K562 (cell line): ENCODE measurements around the gene ADGRB3. TPM values are rescaled to one million over a fixed set of nuclear protein-coding genes. Genes with fewer than 3 reads are reported as not detected.

Experiments used
- ATAC-seq: fragments of 200-7000 bp; cut with Tn5 transposase; 3 replicates; pipeline ENCODE4 v1.9.1; 2020; ENCODE audit warnings: moderate library complexity
- BruUV-seq: library from RNA; stranded (reverse); fragments of 400-500 nt; replicated peaks from 2 replicates; lab custom pipeline; 2021; lab: Mats Ljungman, UMichigan
- CTCF ChIA-PET: fragments of 300-600 bp; formaldehyde crosslinking; extraction: SDS; loops from one replicate; lab custom pipeline; 2021; ENCODE audit warnings: low intra/inter-chr PET ratio; lab: Yijun Ruan, JAX
- POLR2A ChIA-PET: fragments of 300-600, 350-650 bp; sonication (Branson Sonifier 250); formaldehyde crosslinking; extraction: SDS; loops from one replicate; lab custom pipeline; 2021; ENCODE audit warnings: antibody characterized with exemption, inconsistent platforms; lab: Yijun Ruan, JAX
- DNase-seq, 4 experiments: peaks; one replicate each; pipeline versions ENCODE4 v3.0.0 to v3.0.0-alpha.2; 2011 to 2018; ENCODE audit warnings: low spot score in 3 of 4, mixed read lengths in 3 of 4; ENCODE audit errors: extremely low read depth in 1 of 4
- FAIRE-seq: peaks from 2 replicates; lab custom pipeline; 2011; peaks lifted over from hg19 to GRCh38; lab: Jason Lieb, UNC
- H2AFZ ChIP-seq: 2 replicates; pipeline ENCODE4 v1.6.0; 2011; ENCODE audit warnings: low read depth, low read length, control low read depth, inconsistent platforms
- H3K27ac ChIP-seq: fragments of 200-600 bp; 3 replicates; pipeline ENCODE4 v1.8.0; 2011; ENCODE audit warnings: low read depth, mild to moderate bottlenecking, control low read depth, inconsistent platforms, low read length, moderate library complexity, mixed read lengths; ENCODE audit errors: extremely low read depth
- H3K27me3 ChIP-seq, 2 experiments: fragments of 300-600 bp in 1 of 2; 2 replicates in 1 of 2; 3 replicates in 1 of 2; pipeline versions ENCODE4 v1.6.0 to v1.8.0; 2011; ENCODE audit warnings: inconsistent platforms in 2 of 2, low read length in 2 of 2, mild to moderate bottlenecking in 1 of 2, mixed read lengths in 1 of 2, moderate library complexity in 1 of 2; ENCODE audit not compliant: control insufficient read depth in 2 of 2, insufficient read depth in 2 of 2
- H3K36me3 ChIP-seq: fragments of 300-600 bp; 3 replicates; pipeline ENCODE4 v1.8.0; 2011; ENCODE audit warnings: mild to moderate bottlenecking, low read length, inconsistent platforms; ENCODE audit not compliant: control insufficient read depth, insufficient read depth
- H3K4me1 ChIP-seq, 2 experiments: fragments of 200-600 bp in 1 of 2; replicated peaks in 1 of 2; 2 replicates in 1 of 2; 3 replicates in 1 of 2; pipeline versions ENCODE4 v1.5.1 to v1.8.0; 2011; ENCODE audit warnings: inconsistent platforms in 2 of 2, low read length in 2 of 2, mild to moderate bottlenecking in 1 of 2, mixed read lengths in 1 of 2, moderate library complexity in 1 of 2; ENCODE audit not compliant: control insufficient read depth in 2 of 2, insufficient read depth in 2 of 2
- H3K4me2 ChIP-seq: 2 replicates; pipeline ENCODE4 v1.6.1; 2011; ENCODE audit warnings: low read length, control low read depth, inconsistent platforms, mixed read lengths; ENCODE audit not compliant: insufficient read depth
- H3K4me3 ChIP-seq: fragments of 200-600 bp; sonication (generic), shearing (Covaris generic); 2 replicates; pipeline ENCODE4 v1.5.1; 2016; ENCODE audit warnings: control low read depth, inconsistent platforms
- H3K79me2 ChIP-seq: fragments of 200-600 bp; 3 replicates; pipeline ENCODE4 v1.8.0; 2011; ENCODE audit warnings: low read length, inconsistent platforms; ENCODE audit not compliant: control insufficient read depth, insufficient read depth
- H3K9ac ChIP-seq, 2 experiments: 2 replicates each; pipeline versions ENCODE4 v1.6.0 to v1.6.1; 2011; ENCODE audit warnings: low read depth in 2 of 2, low read length in 2 of 2, control low read depth in 1 of 2, inconsistent platforms in 1 of 2, mild to moderate bottlenecking in 1 of 2, mixed read lengths in 1 of 2; ENCODE audit not compliant: insufficient read depth in 1 of 2
- H3K9me1 ChIP-seq: one replicate; pipeline ENCODE4 v1.6.0; 2011; ENCODE audit warnings: inconsistent platforms, mild to moderate bottlenecking, low read length, moderate library complexity; ENCODE audit not compliant: control insufficient read depth, insufficient read depth
- H3K9me3 ChIP-seq: replicated peaks from 2 replicates; pipeline ENCODE4 v1.5.1; 2011; ENCODE audit warnings: low read depth, low read length, inconsistent platforms; ENCODE audit not compliant: control insufficient read depth, insufficient read depth
- H4K20me1 ChIP-seq: replicated peaks from 2 replicates; pipeline ENCODE4 v1.6.1; 2011; ENCODE audit warnings: low read length, inconsistent platforms, mixed read lengths; ENCODE audit not compliant: control insufficient read depth, insufficient read depth
- CREB3L1 ChIP-seq: fragments of 450-650 bp; IDR thresholded peaks from 2 replicates; pipeline ENCODE4 v1.6.1; 2014; ENCODE audit warnings: low read depth, mild to moderate bottlenecking, moderate library complexity, borderline replicate concordance
- CTCF ChIP-seq, 3 experiments: IDR thresholded peaks in 2 of 3; conservative IDR thresholded peaks in 1 of 3; 2 replicates each; pipeline ENCODE4 v1.5.1; 2011 to 2012; ENCODE audit warnings: low read length in 3 of 3, mild to moderate bottlenecking in 3 of 3, control low read depth in 2 of 3, improper control_type of control experiment in 1 of 3, inconsistent platforms in 1 of 3, low read depth in 1 of 3, mixed read lengths in 1 of 3, moderate library complexity in 1 of 3; ENCODE audit not compliant: insufficient read depth in 2 of 3
- ELF2 ChIP-seq: fragments of 250-450 bp; sonication (Bioruptor Pico); IDR thresholded peaks from 2 replicates; pipeline ENCODE4 v1.5.0; 2021; ENCODE audit warnings: mild to moderate bottlenecking
- MYC ChIP-seq, 2 experiments: fragments of 250-450 bp in 1 of 2; sonication (Bioruptor Pico) in 1 of 2; IDR thresholded peaks; 2 replicates each; pipeline versions ENCODE4 v1.5.1 to v1.6.1; 2012 to 2021; ENCODE audit warnings: low read depth in 2 of 2, borderline replicate concordance in 1 of 2, improper control_type of control experiment in 1 of 2, low read length in 1 of 2, mild to moderate bottlenecking in 1 of 2, moderate library complexity in 1 of 2
- PBX2 ChIP-seq, 2 experiments: IDR thresholded peaks in 1 of 2; conservative IDR thresholded peaks in 1 of 2; 2 replicates each; pipeline ENCODE4 v1.6.1; 2016; ENCODE audit warnings: low read depth in 2 of 2, mild to moderate bottlenecking in 1 of 2, missing compliant biosample characterization in 1 of 2, missing genetic modification characterization in 1 of 2, moderate library complexity in 1 of 2
- PHF21A ChIP-seq: fragments of 450-650 bp; IDR thresholded peaks from 2 replicates; pipeline ENCODE4 v1.6.1; 2017; ENCODE audit warnings: low read depth, borderline replicate concordance
- WGBS: fragments of 100-300 bp; shearing (Covaris generic); methylation state at CpG from one replicate; pipeline ENCODE4 v1.1.6; 2016; ENCODE audit warnings: low coverage, mixed read lengths; ENCODE audit not compliant: insufficient coverage; ENCODE audit errors: missing lambda C conversion rate; 5-methylcytosine and 5-hydroxymethylcytosine counted together
- in situ Hi-C: fragments of 300-500 bp; cut with MboI; formaldehyde crosslinking; loops from 4 replicates; pipeline ENCODE4 v1.15.0; 2018; ENCODE audit warnings: inconsistent platforms, mixed read lengths
- intact Hi-C: fragments of 100-400 bp; cut with micrococcal nuclease; formaldehyde crosslinking; loops from 2 replicates; pipeline ENCODE4 v1.14.2; 2022
- polyA plus RNA-seq, 8 experiments: library from polyadenylated mRNA; depleted of rRNA in 4 of 8; stranded (reverse) in 5 of 8; unstranded in 3 of 8; fragments of >200 nt; fragmentation: Nextera tagmentation in 2 of 8; fragmentation: Illumina TruSeq in 1 of 8; extraction: Ambion mirVana in 2 of 8; extraction: Trizol in 1 of 8; gene quantifications; 2 replicates each; pipeline versions ENCODE4 v1.2.1 to v1.2.3, GENCODE V29; 2011 to 2014; ENCODE audit warnings: inconsistent platforms in 1 of 8, missing spikeins in 1 of 8
- total RNA-seq, 7 experiments: library from RNA; depleted of rRNA in 6 of 7; stranded (reverse); fragments of >200 nt in 6 of 7; fragmentation: Illumina TruSeq in 2 of 7; extraction: Trizol in 2 of 7; gene quantifications; 2 replicates each; pipeline versions ENCODE4 v1.2.1 to v1.2.3, GENCODE V29; 2011 to 2021; ENCODE audit warnings: low replicate concordance in 1 of 7

ADGRB3 gene
- total and polyA plus RNA-seq, 9 of the 15 experiments (the other 6 are each of a cell fraction or from before 2014, with no cell fraction given) = 0.90 to 7.8 (median 2.4) TPM

- ATAC-seq (no peak), DNase-seq (no peak), FAIRE-seq (no peak)
- CTCF ChIA-PET = no interaction called here
- no peak overlapping the region for H3K4me3 ChIP-seq
- no peaks in the 10 kb centered on the region for H3K27me3 ChIP-seq
- no peaks in the 10 kb centered on the region for H3K36me3 ChIP-seq
- intact Hi-C loops = loop anchor here (10.0 kb wide), 1 partner anchor 130 kb away; no protein-coding TSS in a partner anchor
- no peak overlapping the region for H3K9ac ChIP-seq
- in situ Hi-C loops = no loop called here
- 7% methylated on average over 3 of the region's 3 CpGs for WGBS
- no peaks in the 10 kb centered on the region for H3K79me2 ChIP-seq
- H3K9me1 ChIP-seq = no peaks in the 10 kb centered on the region
- no peaks in the 10 kb centered on the region for H3K9me3 ChIP-seq
- POLR2A ChIA-PET = interaction anchor here (0.6 kb wide), 1 partner anchor 1486 kb away, joined by 3 read pairs; no protein-coding TSS in a partner anchor
- H3K4me2 ChIP-seq = no peak overlapping the region
- no TSS peak for BruUV-seq
- no peaks in the 10 kb centered on the region for H4K20me1 ChIP-seq
- no peaks in the 10 kb centered on the region for H3K4me1 ChIP-seq
- H3K27ac ChIP-seq = no peak overlapping the region
- no peak overlapping the region for H2AFZ ChIP-seq
- no peak for TF ChIP-seq PHF21A
- TF ChIP-seq CTCF (IDR thresholded peaks at IDR 0.05 in 2 of 3, conservative IDR thresholded peaks at IDR 0.05 in 1 of 3; ENCODE audit: insufficient read depth in 2 of 3, low read depth in 1 of 3, low read length in 3 of 3) = peak in 1 of 3 experiments; percentile 18; a peak in 1 of 6 replicates
Observed at GRCh38 chr6:69105288-69105687, 470.2 kb downstream of the ADGRB3 start.

- ChIA-PET POLR2A (no interaction called here), CTCF (no interaction called here)
- no peaks in the 10 kb centered on the region for H3K79me2 ChIP-seq
- no peak overlapping the region for H3K4me3 ChIP-seq
- DNase-seq (no peak), FAIRE-seq (no peak), ATAC-seq (no peak)
- no peaks in the 10 kb centered on the region for H3K9me3 ChIP-seq
- no peaks in the 10 kb centered on the region for H3K27me3 ChIP-seq
- no peaks in the 10 kb centered on the region for H3K4me1 ChIP-seq
- WGBS = 2% methylated on average over 3 of the region's 3 CpGs
- no peak overlapping the region for H3K27ac ChIP-seq
- intact Hi-C loops (loop anchor here (10.0 kb wide), 1 partner anchor 132 kb away; no protein-coding TSS in a partner anchor), in situ Hi-C loops (no loop called here)
- BruUV-seq = no TSS peak
- H3K9me1 ChIP-seq = no peaks in the 10 kb centered on the region
- no peaks in the 10 kb centered on the region for H4K20me1 ChIP-seq
- H3K4me2 ChIP-seq = no peak overlapping the region
- H3K9ac ChIP-seq = no peak overlapping the region
- no peaks in the 10 kb centered on the region for H3K36me3 ChIP-seq
- no peak overlapping the region for H2AFZ ChIP-seq
- TF ChIP-seq PBX2 (CRISPR knock-in tag; IDR thresholded peaks at IDR 0.05; ENCODE audit: low read depth) (no peak), PBX2 (tag; conservative IDR thresholded peaks at IDR 0.05; ENCODE audit: low read depth) (no peak), MYC (IDR thresholded peaks at IDR 0.05; ENCODE audit: low read depth, low read length) (no peak), MYC (CRISPR knock-in tag; IDR thresholded peaks at IDR 0.05; ENCODE audit: borderline replicate concordance, low read depth) (no peak), ELF2 (CRISPR knock-in tag) (no peak), CREB3L1 (no peak)
Observed at GRCh38 chr6:69106511-69106910, 471.4 kb downstream of the ADGRB3 start.
